GM18517 (cell line): Measurements from ENCODE around the gene TSPEAR.

Source experiments
- ATAC-seq: cut with Tn5 transposase; IDR thresholded peaks from one replicate; pipeline ENCODE4 v1.9.1; 2021; ENCODE audit warnings: mild to moderate bottlenecking, moderate library complexity; ENCODE audit not compliant: unreplicated experiment

Gene TSPEAR

DNA sequence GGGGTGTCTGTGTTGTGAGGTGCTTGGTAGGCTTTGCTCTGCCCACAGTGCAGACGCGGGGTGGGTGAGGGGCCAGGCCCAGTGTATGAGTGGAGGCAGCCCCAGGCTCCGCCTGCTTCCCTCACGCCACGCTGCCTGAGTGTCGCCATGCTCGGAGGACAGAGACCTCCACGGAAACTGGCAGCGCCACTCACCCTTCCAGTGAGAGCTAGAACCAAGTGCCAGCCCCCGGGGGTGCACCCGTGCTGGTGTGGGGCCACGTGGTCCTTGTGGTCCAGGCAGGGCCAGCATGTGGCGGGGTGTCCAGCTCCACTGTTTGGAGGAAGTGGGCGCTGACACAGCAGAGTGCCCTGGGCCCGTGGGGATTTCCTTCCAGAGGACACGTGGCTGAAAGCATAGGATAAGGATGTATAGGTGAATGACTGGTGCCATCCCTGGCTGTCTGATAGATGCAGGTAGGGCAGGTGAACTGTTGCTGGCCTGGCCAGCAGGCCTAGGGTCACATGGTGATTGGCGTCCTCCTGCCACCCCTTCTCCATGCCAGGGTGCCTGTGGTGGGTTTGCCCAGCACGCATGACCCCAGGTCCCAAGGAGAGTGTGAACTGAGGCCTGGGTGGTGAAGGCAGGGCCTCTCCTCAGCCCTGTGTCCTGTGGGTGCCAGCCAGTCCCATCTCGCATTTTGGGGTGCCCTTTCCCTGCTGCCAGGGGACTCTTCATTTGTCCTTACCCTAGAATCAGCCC lies 252.2 kb downstream of the TSPEAR start:
- ATAC-seq = no peak

DNA sequence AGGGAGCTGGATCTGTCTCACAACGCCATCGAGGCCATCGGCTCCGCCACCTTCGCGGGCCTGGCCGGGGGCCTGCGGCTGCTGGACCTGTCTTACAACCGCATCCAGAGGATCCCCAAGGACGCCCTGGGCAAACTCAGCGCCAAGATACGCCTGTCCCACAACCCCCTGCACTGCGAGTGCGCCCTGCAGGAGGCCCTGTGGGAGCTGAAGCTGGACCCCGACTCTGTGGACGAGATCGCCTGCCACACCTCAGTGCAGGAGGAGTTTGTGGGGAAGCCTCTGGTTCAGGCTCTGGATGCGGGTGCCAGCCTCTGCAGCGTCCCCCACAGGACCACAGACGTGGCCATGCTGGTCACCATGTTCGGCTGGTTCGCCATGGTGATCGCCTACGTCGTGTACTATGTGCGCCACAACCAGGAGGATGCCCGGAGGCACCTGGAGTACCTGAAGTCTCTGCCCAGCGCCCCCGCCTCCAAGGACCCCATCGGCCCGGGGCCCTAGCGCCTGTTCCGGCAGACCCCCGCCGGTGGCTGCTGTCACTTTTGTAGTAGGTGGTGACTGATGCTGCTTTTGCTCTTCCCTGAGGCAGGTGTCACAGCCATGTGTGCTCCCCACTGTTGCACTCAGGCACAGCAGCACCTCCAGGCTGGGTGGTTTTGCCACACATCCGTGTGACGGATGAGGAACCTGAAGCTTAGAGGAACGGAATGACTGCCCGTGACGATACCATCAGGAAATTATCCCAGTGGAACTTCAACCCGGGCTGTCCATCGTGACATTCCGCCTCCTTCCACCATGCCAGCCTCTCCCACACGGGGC lies 254.2 kb downstream of the TSPEAR start:
- no peak for ATAC-seq

DNA sequence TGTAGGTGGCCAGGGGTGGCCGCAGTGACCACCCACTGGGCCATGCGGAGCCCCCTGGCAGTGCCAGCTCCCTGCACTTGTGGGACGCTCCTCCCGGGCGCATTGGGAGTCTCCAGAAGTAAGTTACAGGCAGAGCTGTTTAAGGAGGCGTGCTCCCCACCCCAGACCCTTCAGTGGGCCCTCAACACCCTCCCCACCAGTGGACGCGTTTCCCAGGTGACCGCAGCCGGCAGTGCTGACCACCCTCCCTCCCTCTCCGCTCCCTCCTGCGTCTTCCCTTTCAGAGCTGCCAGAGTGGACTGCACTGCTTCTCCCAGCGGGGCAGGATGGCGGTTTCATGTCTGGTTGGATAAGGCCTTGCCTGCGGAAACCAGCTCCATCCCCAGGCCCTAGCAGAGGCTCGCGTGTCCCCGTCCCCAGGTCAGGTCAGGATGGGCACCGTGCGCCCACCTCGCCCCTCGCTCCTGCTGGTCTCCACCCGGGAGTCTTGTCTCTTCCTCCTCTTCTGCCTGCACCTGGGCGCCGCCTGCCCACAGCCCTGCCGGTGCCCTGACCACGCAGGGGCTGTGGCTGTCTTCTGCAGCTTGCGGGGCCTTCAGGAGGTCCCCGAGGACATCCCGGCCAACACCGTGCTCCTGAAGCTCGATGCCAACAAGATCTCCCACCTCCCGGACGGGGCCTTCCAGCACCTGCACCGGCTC lies 255.0 kb downstream of the TSPEAR start:
- no peak for ATAC-seq

DNA sequence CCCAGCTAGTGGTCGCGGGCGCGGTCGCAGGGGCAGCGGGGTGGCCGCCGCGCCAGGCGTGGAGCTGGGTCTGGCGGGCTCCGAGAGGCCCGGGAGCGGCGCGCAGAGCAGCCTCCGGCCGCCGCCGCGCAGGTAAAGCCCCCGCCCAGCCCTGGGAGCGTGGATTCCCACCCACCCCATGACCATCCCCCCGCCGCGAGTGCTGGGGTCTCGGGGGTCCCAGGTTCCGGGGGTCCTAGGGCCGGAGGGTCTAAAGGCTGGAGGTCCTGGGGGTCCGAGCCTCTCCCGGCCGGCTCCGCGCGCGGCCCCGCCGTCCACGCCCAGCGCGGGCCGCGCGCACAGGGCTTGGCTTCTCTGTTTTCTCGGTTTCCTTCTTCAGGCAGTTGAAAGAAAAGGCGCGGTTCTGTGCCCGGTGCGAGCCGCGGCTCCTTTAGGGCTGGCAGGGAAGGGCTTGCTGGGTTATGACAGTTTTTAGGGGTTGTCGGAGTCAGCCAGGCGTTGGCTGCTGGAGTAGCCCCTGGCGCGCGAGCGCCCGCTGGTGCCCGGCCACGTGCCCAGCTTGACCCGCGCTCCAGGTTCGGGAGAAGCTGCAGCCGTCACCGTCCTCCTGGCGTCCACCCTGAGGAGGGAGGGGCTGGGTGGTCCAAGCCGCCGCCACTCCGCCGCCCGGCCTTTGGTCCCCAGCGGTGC lies 255.7 kb downstream of the TSPEAR start:
- ATAC-seq = no peak

DNA sequence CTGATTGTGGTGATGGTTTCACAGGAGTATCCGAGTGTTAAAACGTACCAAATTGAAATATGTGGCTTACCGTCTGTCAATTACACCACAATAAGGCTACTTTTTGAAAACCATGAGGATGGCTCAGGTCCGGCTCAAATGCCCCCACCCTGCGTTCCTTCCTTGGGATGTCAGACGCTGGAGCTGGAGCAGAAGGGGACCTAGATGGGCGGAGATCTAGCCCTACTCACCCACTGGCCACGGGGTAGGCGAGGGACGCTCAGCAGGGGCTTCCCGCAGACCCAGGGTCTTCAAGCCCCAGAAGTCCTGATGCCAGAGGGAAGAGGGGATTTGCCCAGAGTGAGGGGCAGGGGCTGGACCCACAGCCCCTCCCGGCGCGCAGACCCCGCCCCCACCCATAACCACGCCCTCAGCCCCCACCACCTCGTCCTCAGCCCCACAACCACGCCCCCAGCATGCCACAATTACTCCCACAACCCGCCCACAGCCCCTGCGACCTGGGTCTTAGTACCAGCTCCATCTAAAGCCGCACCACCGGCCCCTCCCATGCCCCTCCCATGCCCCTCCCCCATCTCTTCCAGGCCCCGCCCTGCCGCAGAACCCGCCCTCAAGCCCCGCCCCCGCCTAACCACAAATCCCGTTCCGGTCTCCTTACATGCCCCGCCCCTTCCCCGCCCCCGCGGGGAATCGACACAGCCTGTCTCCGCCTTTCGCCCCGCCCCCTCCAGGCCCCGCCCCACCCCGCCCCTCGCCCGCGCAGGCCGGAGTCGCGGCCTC lies 256.4 kb downstream of the TSPEAR start, which contains the start of gene LRRC3:
LRRC3 (plus strand) TSS at position 764 of the 777 bp plus-strand sequence. CDS start 1,135 bp downstream, outside the sequence.
- ATAC-seq = no peak

DNA sequence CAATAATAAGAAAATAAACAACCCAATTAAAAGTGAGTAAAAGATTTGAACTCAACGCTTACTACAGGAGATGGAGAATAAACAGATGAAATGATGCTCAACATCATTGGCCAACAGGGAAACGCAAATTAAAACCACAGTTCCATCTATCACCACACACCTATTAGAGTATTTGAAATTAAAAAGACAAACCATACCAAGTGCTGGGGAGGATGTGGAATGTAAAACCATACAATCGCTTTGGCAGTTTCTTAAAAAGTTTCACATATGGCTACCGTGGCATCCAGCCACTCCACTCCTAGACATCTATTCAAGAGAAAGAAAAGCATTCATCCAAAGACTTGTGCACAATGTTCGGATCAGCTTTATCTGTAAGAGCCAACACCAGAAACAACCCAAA lies 257.3 kb downstream of the TSPEAR start:
- ATAC-seq = no peak

DNA sequence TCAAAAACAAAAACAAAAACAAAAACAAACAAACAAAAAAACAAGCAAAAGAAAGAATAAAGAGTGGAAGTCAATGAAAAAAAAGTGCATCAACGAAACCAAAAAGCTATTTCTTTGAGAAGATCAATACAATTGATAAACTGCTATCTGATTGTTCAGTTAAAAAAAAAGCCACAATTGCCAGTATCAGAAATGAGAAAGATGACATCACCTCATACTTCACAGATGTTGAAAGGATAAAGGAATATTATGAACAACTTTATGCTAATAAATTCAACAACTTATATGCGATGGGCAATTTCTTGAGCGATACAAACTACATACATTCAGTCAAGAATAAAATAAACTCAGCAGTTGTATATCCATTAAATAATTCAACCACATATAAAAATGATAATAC lies 258.3 kb downstream of the TSPEAR start:
- ATAC-seq = no peak

DNA sequence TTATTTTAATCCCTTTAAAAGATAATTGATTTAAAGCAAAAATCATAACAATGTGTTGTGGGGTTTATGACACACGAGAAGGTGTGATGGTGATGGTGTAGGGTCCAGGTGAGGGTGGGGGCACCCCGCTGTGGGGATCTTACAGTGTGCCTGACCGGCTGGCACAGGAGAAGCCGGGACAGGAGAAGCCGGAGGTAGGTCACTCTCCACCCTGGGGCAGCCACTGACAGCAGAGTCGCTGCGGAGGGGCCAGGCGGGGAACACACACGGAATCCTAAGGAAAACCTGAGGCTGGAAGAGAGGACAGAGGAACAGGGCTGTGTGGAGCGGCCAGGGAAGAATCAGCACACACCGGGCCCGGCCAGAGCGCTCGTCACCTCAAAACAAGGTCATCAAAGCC lies 260.4 kb downstream of the TSPEAR start:
- no peak for ATAC-seq

DNA sequence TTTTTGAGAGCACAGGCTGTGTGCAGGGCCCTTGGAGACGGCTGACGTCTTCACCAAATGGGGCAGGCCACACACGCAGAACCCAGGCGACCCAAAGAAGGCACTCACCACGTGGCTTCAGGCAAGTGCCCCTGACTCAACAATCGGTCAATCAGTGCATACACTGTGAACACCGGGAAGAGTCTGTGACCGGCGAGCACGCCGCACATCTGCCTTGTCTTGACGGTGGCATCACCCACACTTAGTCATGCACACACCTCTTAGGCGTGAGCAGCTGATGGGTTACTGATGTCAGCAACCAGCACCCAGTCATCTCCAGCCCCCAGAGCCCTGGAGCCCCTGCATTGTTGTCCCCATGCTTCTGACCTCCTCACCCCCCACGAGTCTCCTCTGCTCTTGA lies 261.0 kb downstream of the TSPEAR start:
- ATAC-seq = no peak

DNA sequence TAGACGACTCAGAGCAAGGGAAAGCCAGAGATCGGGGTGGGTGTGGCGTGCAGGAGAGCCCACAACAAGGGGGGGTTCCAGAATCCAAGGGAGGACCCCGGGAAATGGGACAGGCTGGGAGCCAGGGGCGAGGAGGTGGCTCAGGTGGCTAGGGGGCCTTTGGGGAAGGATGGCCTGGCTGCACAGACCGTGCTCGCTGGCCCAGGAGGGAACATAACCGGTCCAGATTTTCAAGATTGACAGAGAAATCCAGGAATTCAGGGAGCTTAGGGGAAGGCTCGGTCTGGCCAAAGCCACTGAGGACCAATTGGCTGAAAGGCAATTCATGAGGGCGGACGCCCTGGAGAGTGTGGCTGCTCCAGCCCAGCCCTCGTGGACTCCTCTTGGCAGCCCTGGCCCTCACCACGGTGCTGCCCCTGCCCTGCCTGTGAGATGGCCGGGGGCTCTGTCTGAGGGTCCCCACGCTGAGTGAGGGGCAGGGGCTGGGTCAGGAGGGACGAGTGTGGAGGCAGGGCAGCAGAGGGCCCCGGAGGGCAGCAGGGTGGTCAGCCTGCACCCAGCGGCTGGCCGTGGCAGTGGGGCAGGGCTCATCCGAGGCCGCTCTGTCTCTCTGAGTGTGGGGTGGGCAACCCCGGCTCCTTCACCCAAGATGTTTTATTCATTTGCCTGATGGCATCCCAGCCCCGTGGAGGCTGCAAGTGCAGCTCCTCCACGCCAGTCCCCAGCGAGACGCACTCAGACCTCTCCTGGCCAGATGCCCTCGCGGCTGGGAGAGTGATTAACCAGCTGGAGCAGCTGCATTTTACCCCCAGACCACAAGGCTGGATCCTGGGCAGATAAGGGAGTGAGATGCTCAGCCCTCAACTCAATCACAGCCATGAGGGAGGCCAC lies 261.7 kb downstream of the TSPEAR start:
- no peak for ATAC-seq

DNA sequence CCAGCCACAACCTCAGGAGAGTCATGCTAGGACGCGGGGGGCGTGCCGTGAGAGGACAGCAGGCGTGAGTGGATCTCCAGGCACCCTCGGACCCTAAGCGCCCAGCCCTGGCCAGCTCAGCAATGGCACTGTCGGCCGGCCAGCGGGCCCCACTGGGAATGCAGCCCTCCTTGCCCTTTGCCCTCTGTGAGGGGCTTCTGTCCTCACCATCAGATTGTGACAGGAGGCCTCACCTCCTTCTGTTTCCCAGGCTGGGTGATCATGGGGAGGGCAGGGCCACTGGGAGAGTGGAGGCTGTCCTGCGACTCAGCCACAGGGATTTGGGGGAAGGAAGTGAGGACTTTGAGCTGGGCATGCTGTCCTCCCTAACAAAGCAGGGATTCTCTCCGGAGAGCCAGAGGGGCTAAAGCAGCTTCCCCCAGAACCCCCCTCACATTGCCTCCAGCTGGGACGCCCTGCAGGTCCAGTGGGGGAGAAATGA lies 262.7 kb downstream of the TSPEAR start:
- no peak for ATAC-seq
